WTC11 (cell line): ENCODE measurements around the gene LHFPL6. TPM values are rescaled to one million over a fixed set of nuclear protein-coding genes. Genes with fewer than 3 reads are reported as not detected.

Experiments
- ATAC-seq: fragments of 200-7000 bp; cut with Tn5 transposase; 2 replicates; pipeline ENCODE4 v1.10.0; 2021; ENCODE audit warnings: mild to moderate bottlenecking, moderate library complexity
- CTCF ChIA-PET: fragments of 300-600 bp; sonication (Branson Sonifier 250); formaldehyde crosslinking; loops from one replicate; lab custom pipeline; 2021; ENCODE audit warnings: antibody characterized with exemption; lab: Charles Lee
- POLR2A ChIA-PET: fragments of 350-600 bp; sonication (Branson Sonifier 250); formaldehyde crosslinking; loops from one replicate; lab custom pipeline; 2021; ENCODE audit warnings: antibody characterized with exemption; lab: Charles Lee
- DNase-seq: peaks from one replicate; pipeline ENCODE4 v3.0.0; 2021; ENCODE audit warnings: low spot score
- H3K27ac Mint-ChIP-seq: 2 replicates; pipeline ENCODE4 v1.8.0; 2021; ENCODE audit warnings: mixed read lengths
- H3K27me3 Mint-ChIP-seq: 2 replicates; pipeline ENCODE4 v1.8.0; 2021; ENCODE audit warnings: low read depth, mild to moderate bottlenecking, moderate library complexity, mixed read lengths
- H3K36me3 Mint-ChIP-seq: 2 replicates; pipeline ENCODE4 v1.8.0; 2021; ENCODE audit warnings: mixed read lengths
- H3K4me1 Mint-ChIP-seq: 2 replicates; pipeline ENCODE4 v1.8.0; 2022; ENCODE audit warnings: mixed read lengths
- H3K4me3 Mint-ChIP-seq: 2 replicates; pipeline ENCODE4 v1.8.0; 2021; ENCODE audit warnings: mild to moderate bottlenecking, moderate library complexity, mixed read lengths
- H3K9me3 Mint-ChIP-seq: 2 replicates; pipeline ENCODE4 v1.8.0; 2021; ENCODE audit warnings: mixed read lengths
- EMX1 ChIP-seq: fragments of 250-450 bp; sonication (Bioruptor Pico); IDR thresholded peaks from 2 replicates; pipeline ENCODE4 v1.8.0; 2021; ENCODE audit warnings: mild to moderate bottlenecking
- FOXP1 ChIP-seq: sonication (generic); formaldehyde crosslinking; IDR thresholded peaks from 2 replicates; pipeline ENCODE4 v1.8.0; 2022; ENCODE audit warnings: missing genetic modification reagents, mild to moderate bottlenecking, moderate library complexity, borderline replicate concordance
- GABPB1 ChIP-seq: sonication (generic); formaldehyde crosslinking; IDR thresholded peaks from 2 replicates; pipeline ENCODE4 v1.8.1; 2023; ENCODE audit warnings: mild to moderate bottlenecking, missing genetic modification reagents
- GTF2I ChIP-seq: fragments of 250-450 bp; sonication (Bioruptor Pico); conservative IDR thresholded peaks from 2 replicates; pipeline ENCODE4 v1.4.0; 2021; ENCODE audit warnings: mild to moderate bottlenecking
- JUN ChIP-seq: sonication (generic); formaldehyde crosslinking; IDR thresholded peaks from 2 replicates; pipeline ENCODE4 v1.8.0; 2023; ENCODE audit warnings: mild to moderate bottlenecking, missing genetic modification reagents
- KAT7 ChIP-seq: sonication (generic); formaldehyde crosslinking; IDR thresholded peaks from 2 replicates; pipeline ENCODE4 v1.8.1; 2023; ENCODE audit warnings: missing genetic modification reagents, mild to moderate bottlenecking, borderline replicate concordance
- MYBL2 ChIP-seq: sonication (generic); formaldehyde crosslinking; IDR thresholded peaks from 2 replicates; pipeline ENCODE4 v1.8.1; 2023; ENCODE audit warnings: mild to moderate bottlenecking, moderate library complexity, missing genetic modification reagents
- NFATC4 ChIP-seq: fragments of 250-450 bp; sonication (Bioruptor Pico); IDR thresholded peaks from 2 replicates; pipeline ENCODE4 v1.9.0; 2021; ENCODE audit warnings: mild to moderate bottlenecking
- NFYB ChIP-seq: sonication (generic); formaldehyde crosslinking; conservative IDR thresholded peaks from 2 replicates; pipeline ENCODE4 v1.8.0; 2022; ENCODE audit warnings: low read depth, missing genetic modification reagents
- RORB ChIP-seq: fragments of 250-450 bp; sonication (Bioruptor Pico); IDR thresholded peaks from 2 replicates; pipeline ENCODE4 v1.9.0; 2021; ENCODE audit warnings: mild to moderate bottlenecking
- SMAD4 ChIP-seq: sonication (generic); formaldehyde crosslinking; IDR thresholded peaks from 2 replicates; pipeline ENCODE4 v1.8.0; 2022; ENCODE audit warnings: mild to moderate bottlenecking, missing genetic modification reagents
- TCF7 ChIP-seq: sonication (generic); formaldehyde crosslinking; IDR thresholded peaks from 2 replicates; pipeline ENCODE4 v1.8.0; 2022; ENCODE audit warnings: mild to moderate bottlenecking, low read depth, missing genetic modification reagents, moderate library complexity
- TEAD4 ChIP-seq: sonication (generic); formaldehyde crosslinking; IDR thresholded peaks from 2 replicates; pipeline ENCODE4 v1.8.0; 2022; ENCODE audit warnings: mild to moderate bottlenecking, missing genetic modification reagents
- ZNF121 ChIP-seq: sonication (generic); formaldehyde crosslinking; IDR thresholded peaks from 2 replicates; pipeline ENCODE4 v1.8.0; 2023; ENCODE audit warnings: missing genetic modification reagents
- ZNF232 ChIP-seq: sonication (generic); formaldehyde crosslinking; IDR thresholded peaks from 2 replicates; pipeline ENCODE4 v1.8.0; 2022; ENCODE audit warnings: mild to moderate bottlenecking, missing genetic modification reagents
- ZNF263 ChIP-seq: sonication (generic); formaldehyde crosslinking; IDR thresholded peaks from 2 replicates; pipeline ENCODE4 v1.8.1; 2022; ENCODE audit warnings: low read depth, mild to moderate bottlenecking, moderate library complexity, missing genetic modification reagents
- ZNF317 ChIP-seq: sonication (generic); formaldehyde crosslinking; IDR thresholded peaks from 2 replicates; pipeline ENCODE4 v1.8.1; 2023; ENCODE audit warnings: low read depth, mild to moderate bottlenecking, moderate library complexity, missing genetic modification reagents, borderline replicate concordance
- total RNA-seq: library from RNA; stranded (reverse); gene quantifications from 3 replicates; pipeline ENCODE4 v1.2.3, GENCODE V29; 2021
- TF ChIP-seq, protein P1 (sequence below): sonication (generic); formaldehyde crosslinking; IDR thresholded peaks from 2 replicates; pipeline ENCODE4 v1.8.0; 2022; ENCODE audit warnings: mild to moderate bottlenecking, missing genetic modification reagents
- TF ChIP-seq, protein P2 (sequence below): sonication (generic); formaldehyde crosslinking; conservative IDR thresholded peaks from 2 replicates; pipeline ENCODE4 v1.8.1; 2022; ENCODE audit warnings: mild to moderate bottlenecking, missing genetic modification reagents
- TF ChIP-seq, protein P3 (sequence below): sonication (generic); formaldehyde crosslinking; IDR thresholded peaks from 2 replicates; pipeline ENCODE4 v1.8.0; 2022; ENCODE audit warnings: mild to moderate bottlenecking, missing genetic modification reagents
- TF ChIP-seq, protein P4 (sequence below): sonication (generic); formaldehyde crosslinking; IDR thresholded peaks from 2 replicates; pipeline ENCODE4 v1.8.0; 2023; ENCODE audit warnings: mild to moderate bottlenecking, missing genetic modification reagents
- TF ChIP-seq, protein P5 (sequence below): fragments of 250-450 bp; sonication (Bioruptor Pico); IDR thresholded peaks from 2 replicates; pipeline ENCODE4 v1.9.0; 2021; ENCODE audit warnings: mild to moderate bottlenecking
- TF ChIP-seq, protein P6 (sequence below): sonication (generic); formaldehyde crosslinking; IDR thresholded peaks from 2 replicates; pipeline ENCODE4 v1.8.0; 2023; ENCODE audit warnings: missing genetic modification reagents
- TF ChIP-seq, protein P7 (sequence below): fragments of 250-450 bp; sonication (Bioruptor Pico); IDR thresholded peaks from 2 replicates; pipeline ENCODE4 v1.9.0; 2021; ENCODE audit warnings: moderate library complexity, mild to moderate bottlenecking, inconsistent platforms, borderline replicate concordance

Gene LHFPL6
- total RNA-seq, 1 experiment from 2014 or later = 4.5 TPM

DNA sequence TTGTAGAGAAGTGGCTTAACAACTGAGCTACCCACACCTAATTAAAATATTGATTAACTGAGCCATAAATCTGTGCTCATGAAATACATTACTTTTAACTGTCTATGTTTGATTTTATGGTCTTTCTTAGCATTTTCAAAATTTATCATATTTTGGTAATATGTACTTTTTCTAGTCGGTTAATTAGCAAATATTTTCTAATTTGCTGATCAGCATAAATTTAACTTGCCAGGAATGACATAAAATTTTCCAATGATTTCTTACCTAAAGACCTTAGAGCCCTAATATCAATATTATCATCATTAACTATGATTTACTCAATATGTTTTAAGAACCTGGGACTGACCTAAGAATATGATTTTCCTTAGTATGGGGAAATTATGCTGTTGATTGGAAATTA lies 32.6 kb upstream of the LHFPL6 start:
- Mint-ChIP-seq H3K27me3 (peaks cover 4% of the 10 kb centered on the region), H3K9me3 (peaks cover 11% of the 10 kb centered on the region), H3K36me3 (no peaks in the 10 kb centered on the region), H3K27ac (no peak overlapping the region), H3K4me1 (peaks cover 4% of the 10 kb centered on the region), H3K4me3 (no peak overlapping the region)
- POLR2A ChIA-PET = interaction anchor here (0.7 kb wide), 1 partner anchor 18 kb away, joined by 3 read pairs; no protein-coding TSS in a partner anchor
- CTCF ChIA-PET = interaction anchor here (0.8 kb wide), 1 partner anchor 19 kb away, joined by 3 read pairs; no protein-coding TSS in a partner anchor
- no peak for DNase-seq
- no peak for ATAC-seq
- TF ChIP-seq, protein P1, sequence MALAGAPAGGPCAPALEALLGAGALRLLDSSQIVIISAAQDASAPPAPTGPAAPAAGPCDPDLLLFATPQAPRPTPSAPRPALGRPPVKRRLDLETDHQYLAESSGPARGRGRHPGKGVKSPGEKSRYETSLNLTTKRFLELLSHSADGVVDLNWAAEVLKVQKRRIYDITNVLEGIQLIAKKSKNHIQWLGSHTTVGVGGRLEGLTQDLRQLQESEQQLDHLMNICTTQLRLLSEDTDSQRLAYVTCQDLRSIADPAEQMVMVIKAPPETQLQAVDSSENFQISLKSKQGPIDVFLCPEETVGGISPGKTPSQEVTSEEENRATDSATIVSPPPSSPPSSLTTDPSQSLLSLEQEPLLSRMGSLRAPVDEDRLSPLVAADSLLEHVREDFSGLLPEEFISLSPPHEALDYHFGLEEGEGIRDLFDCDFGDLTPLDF = no peak
- TF ChIP-seq TCF7 (CRISPR knock-in tag) = no peak
- no peak for TF ChIP-seq GABPB1
- TF ChIP-seq, protein P2, sequence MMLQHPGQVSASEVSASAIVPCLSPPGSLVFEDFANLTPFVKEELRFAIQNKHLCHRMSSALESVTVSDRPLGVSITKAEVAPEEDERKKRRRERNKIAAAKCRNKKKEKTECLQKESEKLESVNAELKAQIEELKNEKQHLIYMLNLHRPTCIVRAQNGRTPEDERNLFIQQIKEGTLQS (CRISPR knock-in tag) = no peak
- no peak for TF ChIP-seq ZNF263 (CRISPR knock-in tag)
- TF ChIP-seq, protein P3, sequence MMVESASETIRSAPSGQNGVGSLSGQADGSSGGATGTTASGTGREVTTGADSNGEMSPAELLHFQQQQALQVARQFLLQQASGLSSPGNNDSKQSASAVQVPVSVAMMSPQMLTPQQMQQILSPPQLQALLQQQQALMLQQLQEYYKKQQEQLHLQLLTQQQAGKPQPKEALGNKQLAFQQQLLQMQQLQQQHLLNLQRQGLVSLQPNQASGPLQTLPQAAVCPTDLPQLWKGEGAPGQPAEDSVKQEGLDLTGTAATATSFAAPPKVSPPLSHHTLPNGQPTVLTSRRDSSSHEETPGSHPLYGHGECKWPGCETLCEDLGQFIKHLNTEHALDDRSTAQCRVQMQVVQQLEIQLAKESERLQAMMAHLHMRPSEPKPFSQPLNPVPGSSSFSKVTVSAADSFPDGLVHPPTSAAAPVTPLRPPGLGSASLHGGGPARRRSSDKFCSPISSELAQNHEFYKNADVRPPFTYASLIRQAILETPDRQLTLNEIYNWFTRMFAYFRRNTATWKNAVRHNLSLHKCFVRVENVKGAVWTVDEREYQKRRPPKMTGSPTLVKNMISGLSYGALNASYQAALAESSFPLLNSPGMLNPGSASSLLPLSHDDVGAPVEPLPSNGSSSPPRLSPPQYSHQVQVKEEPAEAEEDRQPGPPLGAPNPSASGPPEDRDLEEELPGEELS = no peak
- no peak for TF ChIP-seq ZNF121 (CRISPR knock-in tag)
- TF ChIP-seq ZNF317 (CRISPR knock-in tag) = no peak
- TF ChIP-seq SMAD4 (CRISPR knock-in tag) = no peak
- TF ChIP-seq, protein P4, sequence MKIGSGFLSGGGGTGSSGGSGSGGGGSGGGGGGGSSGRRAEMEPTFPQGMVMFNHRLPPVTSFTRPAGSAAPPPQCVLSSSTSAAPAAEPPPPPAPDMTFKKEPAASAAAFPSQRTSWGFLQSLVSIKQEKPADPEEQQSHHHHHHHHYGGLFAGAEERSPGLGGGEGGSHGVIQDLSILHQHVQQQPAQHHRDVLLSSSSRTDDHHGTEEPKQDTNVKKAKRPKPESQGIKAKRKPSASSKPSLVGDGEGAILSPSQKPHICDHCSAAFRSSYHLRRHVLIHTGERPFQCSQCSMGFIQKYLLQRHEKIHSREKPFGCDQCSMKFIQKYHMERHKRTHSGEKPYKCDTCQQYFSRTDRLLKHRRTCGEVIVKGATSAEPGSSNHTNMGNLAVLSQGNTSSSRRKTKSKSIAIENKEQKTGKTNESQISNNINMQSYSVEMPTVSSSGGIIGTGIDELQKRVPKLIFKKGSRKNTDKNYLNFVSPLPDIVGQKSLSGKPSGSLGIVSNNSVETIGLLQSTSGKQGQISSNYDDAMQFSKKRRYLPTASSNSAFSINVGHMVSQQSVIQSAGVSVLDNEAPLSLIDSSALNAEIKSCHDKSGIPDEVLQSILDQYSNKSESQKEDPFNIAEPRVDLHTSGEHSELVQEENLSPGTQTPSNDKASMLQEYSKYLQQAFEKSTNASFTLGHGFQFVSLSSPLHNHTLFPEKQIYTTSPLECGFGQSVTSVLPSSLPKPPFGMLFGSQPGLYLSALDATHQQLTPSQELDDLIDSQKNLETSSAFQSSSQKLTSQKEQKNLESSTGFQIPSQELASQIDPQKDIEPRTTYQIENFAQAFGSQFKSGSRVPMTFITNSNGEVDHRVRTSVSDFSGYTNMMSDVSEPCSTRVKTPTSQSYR (CRISPR knock-in tag) = no peak
- no peak for TF ChIP-seq RORB (CRISPR knock-in tag)
- no peak for TF ChIP-seq TEAD4
- TF ChIP-seq FOXP1 (CRISPR knock-in tag) = no peak
- TF ChIP-seq, all 79 proteins: peak for 0

DNA sequence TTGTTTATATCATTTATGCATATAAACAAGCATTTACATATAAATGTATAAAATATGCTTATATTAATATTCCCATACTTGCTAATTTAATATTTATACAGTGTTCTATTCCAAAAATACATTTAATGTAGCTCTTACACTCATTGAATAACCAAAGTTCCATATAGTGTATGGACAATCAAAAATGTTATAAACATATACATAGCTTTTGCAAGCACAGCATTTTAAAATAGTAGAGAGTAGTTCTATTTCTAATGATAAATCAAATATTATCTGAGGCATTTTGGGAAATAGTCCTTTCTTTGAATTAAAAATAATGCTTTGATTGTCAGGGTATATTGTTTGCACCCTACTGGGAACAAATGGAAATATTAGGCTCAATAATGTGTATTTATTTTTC lies 30.0 kb upstream of the LHFPL6 start:
- Mint-ChIP-seq H3K27me3 (no peaks in the 10 kb centered on the region; the same call in none of the 2 replicates), H3K36me3 (no peaks in the 10 kb centered on the region), H3K4me3 (no peak overlapping the region), H3K4me1 (peaks cover 4% of the 10 kb centered on the region), H3K27ac (no peak overlapping the region), H3K9me3 (peaks cover 11% of the 10 kb centered on the region)
- POLR2A ChIA-PET = no interaction called here
- TF ChIP-seq, protein P5, sequence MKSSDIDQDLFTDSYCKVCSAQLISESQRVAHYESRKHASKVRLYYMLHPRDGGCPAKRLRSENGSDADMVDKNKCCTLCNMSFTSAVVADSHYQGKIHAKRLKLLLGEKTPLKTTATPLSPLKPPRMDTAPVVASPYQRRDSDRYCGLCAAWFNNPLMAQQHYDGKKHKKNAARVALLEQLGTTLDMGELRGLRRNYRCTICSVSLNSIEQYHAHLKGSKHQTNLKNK (CRISPR knock-in tag) = no peak
- TF ChIP-seq, protein P6, sequence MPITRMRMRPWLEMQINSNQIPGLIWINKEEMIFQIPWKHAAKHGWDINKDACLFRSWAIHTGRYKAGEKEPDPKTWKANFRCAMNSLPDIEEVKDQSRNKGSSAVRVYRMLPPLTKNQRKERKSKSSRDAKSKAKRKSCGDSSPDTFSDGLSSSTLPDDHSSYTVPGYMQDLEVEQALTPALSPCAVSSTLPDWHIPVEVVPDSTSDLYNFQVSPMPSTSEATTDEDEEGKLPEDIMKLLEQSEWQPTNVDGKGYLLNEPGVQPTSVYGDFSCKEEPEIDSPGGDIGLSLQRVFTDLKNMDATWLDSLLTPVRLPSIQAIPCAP = no peak
- TF ChIP-seq NFATC4 (CRISPR knock-in tag) (no peak), TCF7 (CRISPR knock-in tag) (no peak), MYBL2 (CRISPR knock-in tag) (no peak), EMX1 (CRISPR knock-in tag) (no peak), NFYB (CRISPR knock-in tag) (no peak), JUN (CRISPR knock-in tag) (no peak), GTF2I (CRISPR knock-in tag) (no peak), KAT7 (CRISPR knock-in tag) (no peak), ZNF232 (CRISPR knock-in tag) (no peak), SMAD4 (CRISPR knock-in tag) (no peak)
- TF ChIP-seq, protein P7, sequence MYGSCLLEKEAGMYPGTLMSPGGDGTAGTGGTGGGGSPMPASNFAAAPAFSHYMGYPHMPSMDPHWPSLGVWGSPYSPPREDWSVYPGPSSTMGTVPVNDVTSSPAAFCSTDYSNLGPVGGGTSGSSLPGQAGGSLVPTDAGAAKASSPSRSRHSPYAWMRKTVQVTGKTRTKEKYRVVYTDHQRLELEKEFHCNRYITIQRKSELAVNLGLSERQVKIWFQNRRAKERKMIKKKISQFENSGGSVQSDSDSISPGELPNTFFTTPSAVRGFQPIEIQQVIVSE (CRISPR knock-in tag) = no peak
- CTCF ChIA-PET = interaction anchor here (1.1 to 2.4 kb wide), 3 partner anchors 17 to 21 kb away, joined by 4 to 9 read pairs (median 4); no protein-coding TSS in a partner anchor
- ATAC-seq (no peak), DNase-seq (no peak)
